Activated CD4-positive, CD25-positive, alpha-beta regulatory T cell (primary cell): ENCODE measurements around the gene TLR6.

ENCODE experiments used
- DNase-seq, 4 experiments: peaks; one replicate each; lab custom pipeline; 2025; lab: John Stamatoyannopoulos, UW

Gene TLR6

GRCh38 chr4:38868059-38868960, 11.7 kb upstream of the TLR6 start:
- no peak for DNase-seq

DNA sequence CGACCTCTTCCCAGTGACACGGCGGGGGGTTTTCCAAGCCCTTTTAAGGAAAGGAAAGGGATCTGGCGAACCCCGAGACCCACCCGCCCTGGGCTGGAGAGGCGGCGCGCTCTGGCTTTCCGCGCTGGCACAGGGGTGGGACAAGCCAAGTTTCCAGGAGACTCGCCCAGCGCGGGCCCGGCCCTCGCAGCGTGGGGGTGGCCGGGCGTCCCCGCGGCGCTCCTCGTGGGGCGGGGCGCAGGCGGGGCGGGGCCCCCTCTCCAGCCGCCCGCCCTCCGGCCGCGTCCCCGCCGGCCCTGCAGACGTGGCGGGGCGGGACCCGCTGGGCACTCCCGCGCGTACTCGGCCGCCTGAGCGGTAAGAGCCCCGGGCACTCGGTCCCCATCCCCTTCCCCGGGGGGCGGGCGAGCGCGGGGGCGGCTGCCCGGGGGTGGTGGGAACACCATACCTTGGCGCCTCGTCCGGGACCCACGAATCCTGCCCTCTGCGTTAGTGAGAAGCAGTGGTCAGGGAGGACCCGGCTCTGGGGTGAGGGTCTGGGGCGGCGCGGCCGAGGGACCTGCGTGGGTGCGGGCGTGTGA, 11.0 kb upstream of the TLR6 start, which contains the start of gene FAM114A1:
TSS of gene FAM114A1 (plus strand) at position 329 of the 581 bp plus-strand sequence. CDS start 10,273 bp downstream, outside the sequence.
- peak in 1 of 4 experiments; percentile 10 for DNase-seq

DNA sequence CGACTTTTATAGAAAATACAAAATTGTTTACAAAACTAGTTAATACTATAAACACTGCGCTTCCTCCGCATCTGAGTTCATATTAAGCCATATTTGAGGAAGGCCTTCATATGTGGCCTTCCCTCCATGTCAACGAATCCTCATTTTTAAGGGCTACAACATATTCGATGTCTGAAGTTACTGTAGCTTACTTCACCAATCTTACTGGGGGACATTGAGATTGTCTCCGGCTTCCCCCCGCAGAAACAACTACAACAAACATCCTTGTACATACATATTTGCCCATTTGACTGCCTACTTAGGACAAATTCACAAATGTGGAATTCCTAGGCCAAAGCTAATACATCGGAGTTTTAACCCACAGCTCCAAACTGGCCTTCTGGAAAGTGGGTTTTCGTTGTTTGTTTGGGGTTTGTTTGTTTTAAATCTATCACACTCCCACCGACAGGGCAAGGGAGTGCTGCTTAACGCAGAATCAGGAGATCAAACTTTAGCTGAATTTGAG, 10.4 kb upstream of the TLR6 start:
- no peak for DNase-seq

DNA sequence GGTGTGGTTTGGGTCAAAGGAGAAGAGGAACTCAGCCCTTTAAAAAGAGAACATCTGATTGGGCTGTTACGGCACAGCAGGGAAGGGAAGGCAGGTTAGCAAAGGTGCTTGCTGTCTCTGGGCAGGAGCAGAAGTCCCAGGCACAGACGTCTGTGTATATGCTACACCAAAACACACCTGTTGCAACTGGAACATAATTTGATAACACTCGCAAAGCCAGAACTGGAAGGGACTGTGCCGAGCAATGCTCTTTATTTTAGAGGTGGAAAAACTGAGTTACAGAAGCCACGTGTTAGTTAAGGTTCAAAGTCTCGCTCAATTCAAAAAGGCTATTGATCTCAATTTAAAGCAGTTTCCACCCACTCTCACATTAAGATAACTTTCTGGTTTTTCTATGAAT, 8.8 kb upstream of the TLR6 start:
- no peak for DNase-seq

- DNase-seq = no peak
Measured at GRCh38 chr4:38861791-38862190, 5.2 kb upstream of the TLR6 start.

DNA sequence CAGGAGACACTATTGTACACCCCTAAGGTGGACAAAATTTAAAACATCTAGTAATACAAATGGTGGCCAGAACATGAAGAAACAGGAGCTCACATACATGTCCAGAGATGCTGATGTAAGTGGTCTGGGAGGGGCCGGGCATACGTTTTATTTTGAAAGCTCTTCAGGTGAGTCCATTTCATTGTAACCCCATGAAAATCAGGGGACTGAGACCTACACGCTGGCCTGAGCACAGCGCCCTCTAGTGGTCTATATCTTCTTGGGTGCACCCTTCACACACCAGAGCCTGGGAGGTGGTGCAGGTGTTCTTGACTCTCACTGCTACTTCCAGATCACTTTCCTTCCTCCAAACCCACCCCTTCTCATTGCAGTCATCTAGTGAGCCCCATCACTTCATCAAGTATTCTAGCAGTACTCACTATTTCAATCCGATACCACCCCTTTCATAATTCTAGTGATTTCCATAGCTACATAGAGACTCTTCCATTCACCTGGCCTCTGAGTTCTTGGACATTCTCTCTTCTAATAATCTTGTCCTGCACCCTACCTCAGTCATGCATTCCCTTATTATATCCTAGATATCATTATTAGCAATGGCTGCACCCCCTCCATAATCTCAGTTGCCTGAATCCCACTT, 4.3 kb upstream of the TLR6 start:
- DNase-seq = peak; percentile 12 to 37 (median 23)

DNA sequence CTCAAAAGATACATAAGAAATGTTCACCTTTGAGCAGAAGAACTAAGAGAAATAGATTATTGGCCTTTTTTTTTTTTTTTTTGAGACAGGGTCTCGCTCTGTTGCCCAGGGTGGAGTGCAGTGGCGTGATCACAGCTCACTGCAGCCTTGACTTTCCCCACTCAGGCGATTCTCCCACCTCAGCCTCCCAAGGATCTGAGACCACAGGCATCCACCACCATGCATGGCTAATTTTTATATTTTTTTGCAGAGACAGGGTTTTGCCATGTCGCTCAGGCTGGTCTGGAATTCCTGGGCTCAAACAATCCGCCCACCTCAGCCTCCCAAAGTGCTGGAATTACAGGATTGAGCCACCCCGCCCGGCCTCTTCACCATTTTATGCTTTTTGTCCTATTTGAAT, 2.9 kb upstream of the TLR6 start:
- DNase-seq = no peak

- DNase-seq = no peak
Measured at GRCh38 chr4:38858097-38858420, 1.4 kb upstream of the TLR6 start.

GRCh38 chr4:38857354-38858096, 908 bp upstream of the TLR6 start:
- DNase-seq = peak in 1 of 4 experiments; percentile 13

DNA sequence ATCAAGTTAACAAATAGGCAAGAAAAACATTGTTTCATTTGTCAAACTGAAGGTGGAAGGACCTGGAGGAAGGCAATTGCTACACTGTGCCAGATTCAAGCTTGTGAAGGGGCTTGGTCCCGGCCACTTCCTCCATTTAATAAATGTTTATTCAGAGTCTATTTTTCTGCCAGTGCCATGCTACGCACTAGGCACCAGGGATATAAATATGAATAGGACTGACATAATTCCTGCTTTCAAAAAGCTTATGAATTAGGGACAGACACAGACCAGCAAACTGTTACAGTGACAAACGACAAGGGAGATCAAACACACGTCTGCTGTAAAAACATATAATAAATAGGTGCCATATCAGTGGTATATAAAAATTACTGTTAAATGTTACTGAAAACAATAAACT, 571 bp downstream of the TLR6 start:
- no peak for DNase-seq

DNA sequence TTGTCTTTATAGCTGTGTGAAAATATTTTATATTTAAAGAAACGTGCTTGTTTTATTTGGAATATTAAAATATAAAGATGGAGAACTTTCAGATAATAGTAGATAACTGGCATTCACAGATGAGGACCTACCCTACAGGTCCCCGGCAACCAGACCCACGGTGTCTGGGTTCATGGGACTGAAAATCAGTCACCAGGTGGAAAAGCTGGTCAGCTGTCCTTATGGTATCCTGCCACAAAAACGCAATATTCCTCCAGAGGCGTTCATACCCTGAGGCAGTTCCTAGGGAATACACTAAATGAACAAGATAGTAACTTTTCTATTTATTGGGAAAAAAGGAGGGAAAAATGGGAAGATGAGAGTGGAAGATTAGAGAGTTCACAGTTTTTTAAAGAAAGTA, 1.2 kb downstream of the TLR6 start:
- DNase-seq = no peak

DNA sequence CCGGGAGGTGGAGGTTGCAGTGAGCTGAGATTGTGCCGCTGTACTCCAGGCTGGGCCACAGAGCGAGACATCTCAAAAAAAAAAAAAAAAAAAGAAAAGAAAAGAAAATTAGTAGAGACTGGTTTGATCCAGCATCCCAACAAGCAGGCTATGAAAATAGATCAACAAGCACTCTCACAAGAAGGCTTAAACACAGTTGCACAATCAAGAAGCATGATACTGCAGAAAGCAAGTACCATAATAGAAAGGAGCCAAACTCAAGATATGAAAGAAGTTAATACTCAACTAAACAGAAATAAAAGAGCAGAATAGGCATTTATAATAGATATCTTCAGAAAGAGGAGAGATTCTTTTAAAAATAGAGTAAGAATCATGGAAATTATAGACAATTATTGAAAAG, 10.6 kb downstream of the TLR6 start:
- no peak for DNase-seq

- DNase-seq = no peak
Measured at GRCh38 chr4:38842994-38843393, 13.6 kb downstream of the TLR6 start.

DNA sequence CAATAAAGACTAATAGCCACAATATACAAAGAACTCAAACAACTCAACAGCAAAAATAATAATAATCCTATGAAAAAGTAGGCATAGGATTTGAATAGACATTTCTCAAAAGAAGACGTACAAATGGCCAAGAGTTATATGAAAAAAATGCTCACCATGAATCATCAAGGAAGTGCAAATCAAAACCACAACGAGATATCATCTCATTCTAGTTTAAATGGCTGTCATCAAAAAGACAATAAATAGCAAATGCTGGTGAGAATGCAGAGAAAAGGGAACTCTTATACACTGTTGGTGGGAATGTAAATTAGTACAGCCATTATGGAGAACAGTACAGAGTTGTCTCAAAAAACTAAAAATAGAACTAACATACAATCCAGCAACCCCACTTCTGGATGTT, 18.8 kb downstream of the TLR6 start:
- DNase-seq = no peak

GRCh38 chr4:38837334-38837733, 19.3 kb downstream of the TLR6 start:
- DNase-seq = no peak

GRCh38 chr4:38834570-38834969, 22.0 kb downstream of the TLR6 start:
- no peak for DNase-seq

GRCh38 chr4:38832624-38833528, 23.7 kb downstream of the TLR6 start:
- no peak for DNase-seq

DNA sequence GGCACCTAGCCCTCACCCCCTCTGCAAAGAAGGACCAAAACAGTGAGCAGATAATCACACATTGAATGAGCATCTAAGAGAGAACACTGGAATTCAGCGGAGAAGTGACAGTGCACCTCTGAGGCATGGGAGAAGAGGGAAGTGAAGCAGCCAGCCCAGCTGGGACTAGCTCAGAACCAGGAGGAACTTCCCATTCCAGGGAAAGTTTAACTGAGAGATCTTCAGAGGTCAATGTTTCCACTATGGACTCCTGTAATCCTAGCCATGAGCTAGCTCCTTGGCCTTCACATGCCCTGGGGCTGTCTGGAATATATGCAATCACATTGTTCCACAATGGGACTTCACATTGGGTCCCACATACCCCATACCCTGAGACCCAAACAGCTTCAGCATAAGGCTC, 24.4 kb downstream of the TLR6 start:
- no peak for DNase-seq

DNA sequence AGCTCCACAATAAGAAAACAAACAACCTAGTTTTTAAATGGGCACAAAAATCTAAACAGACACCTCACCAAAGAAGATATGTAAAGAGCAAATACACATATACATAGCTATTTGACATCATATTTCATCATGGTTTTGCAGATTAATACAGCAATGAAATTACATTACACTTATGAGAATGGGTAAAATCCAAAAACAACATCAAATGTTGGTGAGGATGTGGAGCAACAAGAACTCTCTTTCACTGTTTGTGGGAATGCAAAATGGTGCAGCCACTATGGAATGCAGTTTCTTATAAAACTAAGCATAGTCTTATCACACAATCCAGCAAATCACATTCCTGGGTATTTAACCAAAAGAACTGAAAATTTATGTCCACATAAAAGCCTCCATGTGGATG, 25.0 kb downstream of the TLR6 start:
- no peak for DNase-seq

GRCh38 chr4:38829237-38829636, 27.4 kb downstream of the TLR6 start:
- DNase-seq = no peak

DNA sequence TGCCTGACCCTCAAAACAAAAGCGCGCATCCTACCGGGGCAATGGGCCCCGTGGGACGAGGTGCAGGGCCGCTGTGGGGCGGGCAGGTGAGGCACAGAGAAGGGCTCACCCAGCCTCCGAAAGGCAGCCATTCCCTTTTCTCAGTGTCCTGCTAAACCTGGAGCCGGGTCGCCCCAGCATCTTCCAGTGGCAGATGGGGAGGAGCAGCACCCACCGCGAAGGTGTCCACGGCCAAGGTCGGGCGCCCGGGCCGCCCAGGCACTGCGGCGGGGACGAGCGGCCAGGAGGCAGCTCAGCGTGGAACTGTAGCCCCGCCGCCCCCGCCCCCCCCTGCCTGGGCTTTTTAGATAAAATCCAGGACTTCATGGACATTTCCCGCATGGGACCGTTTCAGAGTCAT, 32.9 kb downstream of the TLR6 start:
- no peak for DNase-seq
